ENCODE measurements around the gene S100A7A.

Gene S100A7A

GRCh38 chr1:153415850-153416570 lies at the start of gene S100A7A:
Gene S100A7A, plus strand, starts transcription at chr1:153416520. Its CDS starts 1,563 bp downstream, at chr1:153418083.
- H3K27me3 ChIP-seq: peaks cover 47% of the 10 kb centered on the region
- H3K9me3 ChIP-seq: no peaks in the 10 kb centered on the region
- TF ChIP-seq, protein P1, sequence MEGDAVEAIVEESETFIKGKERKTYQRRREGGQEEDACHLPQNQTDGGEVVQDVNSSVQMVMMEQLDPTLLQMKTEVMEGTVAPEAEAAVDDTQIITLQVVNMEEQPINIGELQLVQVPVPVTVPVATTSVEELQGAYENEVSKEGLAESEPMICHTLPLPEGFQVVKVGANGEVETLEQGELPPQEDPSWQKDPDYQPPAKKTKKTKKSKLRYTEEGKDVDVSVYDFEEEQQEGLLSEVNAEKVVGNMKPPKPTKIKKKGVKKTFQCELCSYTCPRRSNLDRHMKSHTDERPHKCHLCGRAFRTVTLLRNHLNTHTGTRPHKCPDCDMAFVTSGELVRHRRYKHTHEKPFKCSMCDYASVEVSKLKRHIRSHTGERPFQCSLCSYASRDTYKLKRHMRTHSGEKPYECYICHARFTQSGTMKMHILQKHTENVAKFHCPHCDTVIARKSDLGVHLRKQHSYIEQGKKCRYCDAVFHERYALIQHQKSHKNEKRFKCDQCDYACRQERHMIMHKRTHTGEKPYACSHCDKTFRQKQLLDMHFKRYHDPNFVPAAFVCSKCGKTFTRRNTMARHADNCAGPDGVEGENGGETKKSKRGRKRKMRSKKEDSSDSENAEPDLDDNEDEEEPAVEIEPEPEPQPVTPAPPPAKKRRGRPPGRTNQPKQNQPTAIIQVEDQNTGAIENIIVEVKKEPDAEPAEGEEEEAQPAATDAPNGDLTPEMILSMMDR (IDR thresholded peaks at IDR 0.05): no peak
- no peaks in the 10 kb centered on the region for H3K36me3 ChIP-seq
- H3K4me1 ChIP-seq (ENCODE audit: control insufficient read depth in 1 of 2, insufficient read depth in 1 of 2, low read depth in 1 of 2, low read length in 1 of 2): peaks cover 17 to 20% of the 10 kb centered on the region in 2 experiments
- no peak within 1 kb of the TSS for H3K27ac ChIP-seq
- H3K4me3 ChIP-seq (ENCODE audit: low read depth in 1 of 2, low read length in 1 of 2): no peak within 1 kb of the TSS

DNA sequence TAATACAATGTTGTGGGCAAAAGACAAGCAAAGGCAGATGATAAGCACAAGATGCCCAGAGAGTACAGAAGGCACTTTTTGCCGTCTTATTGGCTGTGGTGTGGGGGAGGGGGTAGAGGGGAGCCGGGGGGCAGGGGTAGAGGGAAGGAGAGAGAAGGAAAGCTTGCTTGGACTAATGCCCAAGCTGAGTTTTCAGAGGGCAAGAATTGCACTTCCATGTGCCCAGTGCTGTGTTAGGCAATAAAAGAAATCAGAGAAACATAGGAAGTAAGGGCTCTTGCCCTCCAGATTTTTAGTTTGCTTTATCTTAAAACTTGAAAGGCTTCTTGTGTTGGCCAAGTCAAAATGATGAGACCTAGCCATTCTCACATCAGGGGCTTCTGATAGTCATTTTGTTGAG lies 49.2 kb upstream of the S100A7A start:
- Histone ChIP-seq H3K27me3 (no peaks in the 10 kb centered on the region), H3K4me1 (ENCODE audit: control insufficient read depth in 1 of 2, insufficient read depth in 1 of 2, low read depth in 1 of 2, low read length in 1 of 2) (peaks cover 100% of the 10 kb centered on the region in 2 experiments)
- TF ChIP-seq, protein P1 (IDR thresholded peaks at IDR 0.05): no peak

DNA sequence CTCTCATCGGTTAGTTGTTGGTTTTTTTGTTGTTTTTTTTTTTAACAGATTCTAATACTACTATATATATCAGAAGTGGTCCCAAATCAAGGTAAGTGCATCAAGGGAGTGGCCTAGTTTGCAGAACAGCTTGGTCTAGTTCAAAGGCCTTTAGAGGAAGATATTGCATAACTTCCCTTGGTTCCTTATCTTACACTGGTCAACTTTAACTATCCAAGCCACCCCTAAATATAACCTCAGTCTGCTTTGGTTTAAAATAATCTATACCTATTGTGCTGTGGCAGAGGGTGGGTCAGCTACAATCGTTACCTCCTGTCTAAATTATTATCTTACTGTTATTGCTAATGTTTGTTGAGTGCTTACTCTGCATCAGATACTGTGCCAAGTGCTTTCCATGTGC lies 47.8 kb upstream of the S100A7A start:
- Histone ChIP-seq H3K4me1 (ENCODE audit: control insufficient read depth in 1 of 2, insufficient read depth in 1 of 2, low read depth in 1 of 2, low read length in 1 of 2) (peaks cover 100% of the 10 kb centered on the region in 2 experiments), H3K27me3 (no peaks in the 10 kb centered on the region), H3K36me3 (peaks cover 6% of the 10 kb centered on the region), H3K4me3 (ENCODE audit: low read depth in 1 of 2, low read length in 1 of 2) (peak overlapping the region; percentile 36 to 97), H3K9me3 (no peaks in the 10 kb centered on the region), H3K27ac (peak overlapping the region; percentile 100)
- TF ChIP-seq, protein P1 (IDR thresholded peaks at IDR 0.05): no peak

More for the DNA sequence above, 49.2 kb upstream of the S100A7A start:
- Histone ChIP-seq H3K4me3 (ENCODE audit: low read depth in 1 of 2, low read length in 1 of 2) (peak overlapping the region; percentile 42 to 97), H3K9me3 (no peaks in the 10 kb centered on the region), H3K27ac (peak overlapping the region; percentile 100), H3K36me3 (no peaks in the 10 kb centered on the region)

DNA sequence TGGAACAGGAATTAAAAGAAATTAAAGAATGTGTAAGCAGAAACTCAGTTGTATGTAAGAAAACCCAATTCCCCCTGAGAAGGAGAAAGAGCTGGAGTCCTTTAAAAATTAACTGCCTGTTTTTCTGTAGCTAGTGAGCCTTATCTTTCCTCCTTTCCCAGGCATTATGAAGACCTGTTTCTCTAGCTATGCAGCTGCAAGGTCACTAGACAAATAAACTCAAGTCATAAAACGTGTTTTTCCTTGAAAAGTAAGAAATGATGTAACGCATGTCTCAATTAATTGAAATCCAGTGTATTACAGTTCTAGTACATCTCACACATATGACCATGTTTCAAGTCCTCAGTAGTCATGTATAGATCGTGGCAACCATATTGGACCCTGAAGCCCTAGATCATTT lies 46.2 kb upstream of the S100A7A start:
- Histone ChIP-seq H3K4me3 (ENCODE audit: low read depth in 1 of 2, low read length in 1 of 2) (no peak overlapping the region), H3K9me3 (no peaks in the 10 kb centered on the region), H3K36me3 (peaks cover 9% of the 10 kb centered on the region), H3K4me1 (ENCODE audit: control insufficient read depth in 1 of 2, insufficient read depth in 1 of 2, low read depth in 1 of 2, low read length in 1 of 2) (peaks cover 100% of the 10 kb centered on the region in 2 experiments), H3K27ac (peak overlapping the region; percentile 100), H3K27me3 (no peaks in the 10 kb centered on the region)
- TF ChIP-seq, protein P1 (IDR thresholded peaks at IDR 0.05): no peak

DNA sequence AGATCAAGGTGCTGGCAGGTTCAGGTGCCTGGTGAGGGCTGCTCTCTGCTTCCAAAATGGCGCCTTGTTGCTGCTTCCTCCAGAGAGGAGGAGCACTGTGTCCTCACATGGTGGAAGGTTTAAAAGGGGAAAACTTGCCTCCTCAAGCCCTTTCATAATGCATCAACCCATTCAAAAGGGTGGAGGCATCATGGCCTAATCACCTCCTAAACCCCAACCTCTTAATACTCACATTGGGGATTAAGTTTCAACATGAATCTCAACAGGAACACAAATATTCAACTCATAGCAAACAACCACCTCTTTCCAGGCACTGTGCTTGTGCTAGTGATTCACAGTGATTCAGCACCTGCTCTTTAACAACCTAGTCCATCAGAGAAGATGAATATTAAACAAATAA lies 45.1 kb upstream of the S100A7A start:
- H3K27me3 ChIP-seq: no peaks in the 10 kb centered on the region
- TF ChIP-seq, protein P1 (IDR thresholded peaks at IDR 0.05): no peak
- H3K27ac ChIP-seq: peak overlapping the region; percentile 100
- peaks cover 100% of the 10 kb centered on the region in 2 experiments for H3K4me1 ChIP-seq (ENCODE audit: control insufficient read depth in 1 of 2, insufficient read depth in 1 of 2, low read depth in 1 of 2, low read length in 1 of 2)
- peak overlapping the region; percentile 19 to 65 for H3K4me3 ChIP-seq (ENCODE audit: low read depth in 1 of 2, low read length in 1 of 2)
- peaks cover 9% of the 10 kb centered on the region for H3K36me3 ChIP-seq
- no peaks in the 10 kb centered on the region for H3K9me3 ChIP-seq
